Activated naive CD8-positive, alpha-beta T cell treated with anti-CD3 and anti-CD28 coated beads for 36 hours (primary cell): ENCODE results near the gene PAK5. TPM values are rescaled to one million over a fixed set of nuclear protein-coding genes. Genes with fewer than 3 reads are reported as not detected.

ENCODE experiments used
- DNase-seq: peaks from one replicate; pipeline ENCODE4 v3.0.0; 2021
- H3K27ac Mint-ChIP-seq: one replicate; pipeline ENCODE4 v1.8.0; 2022; ENCODE audit warnings: mild to moderate bottlenecking, moderate library complexity, mixed read lengths
- H3K27me3 Mint-ChIP-seq: one replicate; pipeline ENCODE4 v1.8.0; 2022; ENCODE audit warnings: mild to moderate bottlenecking, mixed read lengths
- H3K36me3 Mint-ChIP-seq: one replicate; pipeline ENCODE4 v1.8.0; 2021; ENCODE audit warnings: mild to moderate bottlenecking, mixed read lengths
- H3K4me1 Mint-ChIP-seq: one replicate; pipeline ENCODE4 v1.8.0; 2021; ENCODE audit warnings: mixed read lengths
- H3K4me3 Mint-ChIP-seq: one replicate; pipeline ENCODE4 v1.8.0; 2022; ENCODE audit warnings: mild to moderate bottlenecking, moderate library complexity, mixed read lengths
- H3K9me3 Mint-ChIP-seq: one replicate; pipeline ENCODE4 v1.8.0; 2022; ENCODE audit warnings: mixed read lengths
- total RNA-seq, 2 experiments: library from RNA; stranded (reverse); gene quantifications; one replicate each; pipeline ENCODE4 v1.2.3, GENCODE V29; 2021

Gene PAK5
- not detected for total RNA-seq

GRCh38 chr20:9838378-9839295 is at the start of gene PAK5:
PAK5 (minus strand) TSS chr20:9839076; CDS start chr20:9644328, 194,748 bp downstream.
- no peaks in the 10 kb centered on the region for H3K4me1 Mint-ChIP-seq
- peaks cover 3% of the 10 kb centered on the region for H3K9me3 Mint-ChIP-seq
- DNase-seq: no peak
- H3K36me3 Mint-ChIP-seq: no peaks in the 10 kb centered on the region
- peaks cover 33% of the 10 kb centered on the region for H3K27me3 Mint-ChIP-seq
- no peak within 1 kb of the TSS for H3K4me3 Mint-ChIP-seq
- H3K27ac Mint-ChIP-seq: no peak within 1 kb of the TSS

- DNase-seq: no peak
These were observed 48.8 kb upstream of the PAK5 start for GRCh38 chr20:9887706-9888105.

GRCh38 chr20:9886227-9886626 is 47.4 kb upstream of the PAK5 start:
- Mint-ChIP-seq H3K36me3 (no peaks in the 10 kb centered on the region), H3K27me3 (peaks cover 7% of the 10 kb centered on the region), H3K4me1 (peaks cover 1% of the 10 kb centered on the region), H3K4me3 (no peak overlapping the region), H3K9me3 (peaks cover 3% of the 10 kb centered on the region), H3K27ac (no peak overlapping the region)
- no peak for DNase-seq

More at GRCh38 chr20:9887706-9888105, 48.8 kb upstream of the PAK5 start:
- H3K4me1 Mint-ChIP-seq: peaks cover 1% of the 10 kb centered on the region
- peaks cover 5% of the 10 kb centered on the region for H3K27me3 Mint-ChIP-seq
- H3K27ac Mint-ChIP-seq: no peak overlapping the region
- no peak overlapping the region for H3K4me3 Mint-ChIP-seq
- no peaks in the 10 kb centered on the region for H3K36me3 Mint-ChIP-seq
- peaks cover 3% of the 10 kb centered on the region for H3K9me3 Mint-ChIP-seq

GRCh38 chr20:9884666-9885065 is 45.8 kb upstream of the PAK5 start:
- H3K27me3 Mint-ChIP-seq: peaks cover 3% of the 10 kb centered on the region
- H3K36me3 Mint-ChIP-seq: no peaks in the 10 kb centered on the region
- peaks cover 3% of the 10 kb centered on the region for H3K9me3 Mint-ChIP-seq
- H3K4me3 Mint-ChIP-seq: no peak overlapping the region
- no peak for DNase-seq
- no peaks in the 10 kb centered on the region for H3K4me1 Mint-ChIP-seq
- no peak overlapping the region for H3K27ac Mint-ChIP-seq

GRCh38 chr20:9884061-9884460 is 45.2 kb upstream of the PAK5 start:
- H3K36me3 Mint-ChIP-seq: no peaks in the 10 kb centered on the region
- peaks cover 3% of the 10 kb centered on the region for H3K27me3 Mint-ChIP-seq

GRCh38 chr20:9877932-9878495 is 39.1 kb upstream of the PAK5 start:
- Mint-ChIP-seq H3K27ac (no peak overlapping the region), H3K9me3 (peaks cover 6% of the 10 kb centered on the region), H3K36me3 (no peaks in the 10 kb centered on the region), H3K4me1 (no peaks in the 10 kb centered on the region), H3K4me3 (no peak overlapping the region), H3K27me3 (peaks cover 7% of the 10 kb centered on the region)
- DNase-seq: no peak

More at GRCh38 chr20:9884061-9884460, 45.2 kb upstream of the PAK5 start:
- Mint-ChIP-seq H3K27ac (no peak overlapping the region), H3K9me3 (peaks cover 2% of the 10 kb centered on the region), H3K4me1 (no peaks in the 10 kb centered on the region), H3K4me3 (no peak overlapping the region)
- no peak for DNase-seq

- no peak overlapping the region for H3K27ac Mint-ChIP-seq
- no peak overlapping the region for H3K4me3 Mint-ChIP-seq
- no peak for DNase-seq
- no peaks in the 10 kb centered on the region for H3K4me1 Mint-ChIP-seq
- peaks cover 2% of the 10 kb centered on the region for H3K9me3 Mint-ChIP-seq
- no peaks in the 10 kb centered on the region for H3K36me3 Mint-ChIP-seq
- peaks cover 3% of the 10 kb centered on the region for H3K27me3 Mint-ChIP-seq
These were observed 28.5 kb upstream of the PAK5 start for GRCh38 chr20:9867196-9867980.

- no peaks in the 10 kb centered on the region for H3K27me3 Mint-ChIP-seq
- H3K4me3 Mint-ChIP-seq: no peak overlapping the region
- H3K9me3 Mint-ChIP-seq: no peaks in the 10 kb centered on the region
- H3K4me1 Mint-ChIP-seq: no peaks in the 10 kb centered on the region
- DNase-seq: no peak
- H3K36me3 Mint-ChIP-seq: no peaks in the 10 kb centered on the region
- H3K27ac Mint-ChIP-seq: no peak overlapping the region
These were observed 13.7 kb upstream of the PAK5 start for GRCh38 chr20:9852566-9852965.

GRCh38 chr20:9839626-9840025 is 750 bp upstream of the PAK5 start:
- H3K4me3 Mint-ChIP-seq: no peak overlapping the region
- peaks cover 3% of the 10 kb centered on the region for H3K9me3 Mint-ChIP-seq
- no peaks in the 10 kb centered on the region for H3K4me1 Mint-ChIP-seq
- DNase-seq: no peak
- peaks cover 33% of the 10 kb centered on the region for H3K27me3 Mint-ChIP-seq
- H3K27ac Mint-ChIP-seq: no peak overlapping the region
- no peaks in the 10 kb centered on the region for H3K36me3 Mint-ChIP-seq

- no peak overlapping the region for H3K4me3 Mint-ChIP-seq
- H3K36me3 Mint-ChIP-seq: no peaks in the 10 kb centered on the region
- H3K27ac Mint-ChIP-seq: no peak overlapping the region
- no peak for DNase-seq
- no peaks in the 10 kb centered on the region for H3K4me1 Mint-ChIP-seq
- peaks cover 33% of the 10 kb centered on the region for H3K27me3 Mint-ChIP-seq
- peaks cover 3% of the 10 kb centered on the region for H3K9me3 Mint-ChIP-seq
These were observed 870 bp downstream of the PAK5 start for GRCh38 chr20:9838035-9838377.

- peaks cover 33% of the 10 kb centered on the region for H3K27me3 Mint-ChIP-seq
- H3K4me3 Mint-ChIP-seq: no peak overlapping the region
- no peak for DNase-seq
- no peaks in the 10 kb centered on the region for H3K36me3 Mint-ChIP-seq
- H3K27ac Mint-ChIP-seq: no peak overlapping the region
- H3K9me3 Mint-ChIP-seq: peaks cover 1% of the 10 kb centered on the region
- no peaks in the 10 kb centered on the region for H3K4me1 Mint-ChIP-seq
These were observed 1.2 kb downstream of the PAK5 start for GRCh38 chr20:9837634-9838033.

- Mint-ChIP-seq H3K9me3 (no peaks in the 10 kb centered on the region), H3K36me3 (no peaks in the 10 kb centered on the region), H3K4me1 (no peaks in the 10 kb centered on the region), H3K4me3 (no peak overlapping the region), H3K27me3 (peaks cover 26% of the 10 kb centered on the region), H3K27ac (no peak overlapping the region)
- no peak for DNase-seq
These were observed 3.6 kb downstream of the PAK5 start for GRCh38 chr20:9835302-9835701.

GRCh38 chr20:9831032-9831431 is 7.8 kb downstream of the PAK5 start:
- H3K9me3 Mint-ChIP-seq: no peaks in the 10 kb centered on the region
- H3K36me3 Mint-ChIP-seq: no peaks in the 10 kb centered on the region
- H3K4me1 Mint-ChIP-seq: no peaks in the 10 kb centered on the region
- no peaks in the 10 kb centered on the region for H3K27me3 Mint-ChIP-seq
- H3K4me3 Mint-ChIP-seq: no peak overlapping the region
- DNase-seq: no peak
- H3K27ac Mint-ChIP-seq: no peak overlapping the region

GRCh38 chr20:9829835-9830234 is 9.0 kb downstream of the PAK5 start:
- no peaks in the 10 kb centered on the region for H3K4me1 Mint-ChIP-seq
- H3K27me3 Mint-ChIP-seq: no peaks in the 10 kb centered on the region
- no peaks in the 10 kb centered on the region for H3K36me3 Mint-ChIP-seq
- no peak overlapping the region for H3K27ac Mint-ChIP-seq
- DNase-seq: no peak
- H3K9me3 Mint-ChIP-seq: no peaks in the 10 kb centered on the region
- H3K4me3 Mint-ChIP-seq: no peak overlapping the region

- H3K4me1 Mint-ChIP-seq: no peaks in the 10 kb centered on the region
- no peak overlapping the region for H3K4me3 Mint-ChIP-seq
- peaks cover 3% of the 10 kb centered on the region for H3K9me3 Mint-ChIP-seq
- H3K27me3 Mint-ChIP-seq: no peaks in the 10 kb centered on the region
- no peak overlapping the region for H3K27ac Mint-ChIP-seq
- DNase-seq: no peak
- H3K36me3 Mint-ChIP-seq: no peaks in the 10 kb centered on the region
These were observed 21.2 kb downstream of the PAK5 start for GRCh38 chr20:9817654-9818053.
